HepG2 (cell line): ENCODE results near the gene E2F1. TPM values are rescaled to one million over a fixed set of nuclear protein-coding genes. Genes with fewer than 3 reads are reported as not detected.

ENCODE experiments used
- ATF7-NPFF ChIP-seq: sonication (generic); formaldehyde crosslinking; IDR thresholded peaks from 2 replicates; pipeline ENCODE4 v1.8.1; 2023; ENCODE audit warnings: mild to moderate bottlenecking, low read depth, missing genetic modification reagents, moderate library complexity
- DPF2 ChIP-seq: sonication (generic); formaldehyde crosslinking; IDR thresholded peaks from 2 replicates; pipeline ENCODE4 v1.4.0; 2020; ENCODE audit warnings: mild to moderate bottlenecking, low read depth, missing genetic modification reagents, borderline replicate concordance
- KLF6 ChIP-seq: IDR thresholded peaks from 2 replicates; pipeline ENCODE4 v1.8.0; 2016; ENCODE audit warnings: missing biosample characterization, missing genetic modification reagents
- MAFG ChIP-seq: sonication (generic); formaldehyde crosslinking; IDR thresholded peaks from 2 replicates; pipeline ENCODE4 v1.5.1; 2020; ENCODE audit warnings: mild to moderate bottlenecking, missing genetic modification reagents
- NFAT5 ChIP-seq: sonication (generic); formaldehyde crosslinking; IDR thresholded peaks from 2 replicates; pipeline ENCODE4 v1.4.0; 2020; ENCODE audit warnings: missing genetic modification reagents
- NFYB ChIP-seq: sonication (generic); formaldehyde crosslinking; IDR thresholded peaks from 2 replicates; pipeline ENCODE4 v1.4.0; 2020; ENCODE audit warnings: missing genetic modification reagents
- SAP130 ChIP-seq: IDR thresholded peaks from 2 replicates; pipeline ENCODE4 v1.6.1; 2016; ENCODE audit warnings: low read depth
- ZBTB26 ChIP-seq: IDR thresholded peaks from 2 replicates; pipeline ENCODE4 v1.6.1; 2016; ENCODE audit warnings: missing compliant biosample characterization, missing genetic modification reagents, borderline replicate concordance
- ZBTB37 ChIP-seq: sonication (generic); formaldehyde crosslinking; IDR thresholded peaks from 2 replicates; pipeline ENCODE4 v1.4.0; 2020; ENCODE audit warnings: mild to moderate bottlenecking, missing genetic modification reagents
- ZNF224 ChIP-seq: sonication (generic); formaldehyde crosslinking; IDR thresholded peaks from 2 replicates; pipeline ENCODE4 v1.5.0; 2020; ENCODE audit warnings: mild to moderate bottlenecking, missing genetic modification reagents
- ZNF776 ChIP-seq: sonication (generic); formaldehyde crosslinking; IDR thresholded peaks from 2 replicates; pipeline ENCODE4 v1.4.0; 2020; ENCODE audit warnings: mild to moderate bottlenecking, missing genetic modification reagents
- polyA plus RNA-seq, 8 experiments: library from polyadenylated mRNA; depleted of rRNA in 3 of 8; stranded (reverse) in 7 of 8; unstranded in 1 of 8; fragments of >200 nt; fragmentation: Illumina TruSeq in 4 of 8; extraction: Trizol in 4 of 8; gene quantifications; 2 replicates each; pipeline versions ENCODE4 v1.2.1 to v1.2.3, GENCODE V29; 2011 to 2016; ENCODE audit warnings: low read depth in 4 of 8, missing spikeins in 1 of 8, mixed read lengths in 1 of 8; ENCODE audit not compliant: insufficient read depth in 1 of 8
- total RNA-seq, 5 experiments: library from RNA; depleted of rRNA; stranded (reverse); fragments of >200 nt; fragmentation: Illumina TruSeq; extraction: Trizol; gene quantifications; 2 replicates each; pipeline ENCODE4 v1.2.3, GENCODE V29; 2016; ENCODE audit warnings: low read depth in 1 of 5
- TF ChIP-seq, protein P1 (sequence below): sonication (generic); formaldehyde crosslinking; IDR thresholded peaks from 2 replicates; pipeline ENCODE4; 2020; ENCODE audit warnings: missing genetic modification reagents, mild to moderate bottlenecking, borderline replicate concordance
- TF ChIP-seq, protein P2 (sequence below): sonication (generic); formaldehyde crosslinking; IDR thresholded peaks from 2 replicates; pipeline ENCODE4 v1.5.1; 2020; ENCODE audit warnings: mild to moderate bottlenecking, missing genetic modification reagents, borderline replicate concordance
- TF ChIP-seq, protein P3 (sequence below): sonication (generic); formaldehyde crosslinking; IDR thresholded peaks from 2 replicates; pipeline ENCODE4 v1.8.1; 2023; ENCODE audit warnings: mild to moderate bottlenecking, missing genetic modification reagents, borderline replicate concordance

E2F1 gene
- total and polyA plus RNA-seq, 2 of the 13 experiments (the other 11 are each of a cell fraction or from before 2014, with no cell fraction given): 25.5 to 39.4 TPM

- TF ChIP-seq, protein P1, sequence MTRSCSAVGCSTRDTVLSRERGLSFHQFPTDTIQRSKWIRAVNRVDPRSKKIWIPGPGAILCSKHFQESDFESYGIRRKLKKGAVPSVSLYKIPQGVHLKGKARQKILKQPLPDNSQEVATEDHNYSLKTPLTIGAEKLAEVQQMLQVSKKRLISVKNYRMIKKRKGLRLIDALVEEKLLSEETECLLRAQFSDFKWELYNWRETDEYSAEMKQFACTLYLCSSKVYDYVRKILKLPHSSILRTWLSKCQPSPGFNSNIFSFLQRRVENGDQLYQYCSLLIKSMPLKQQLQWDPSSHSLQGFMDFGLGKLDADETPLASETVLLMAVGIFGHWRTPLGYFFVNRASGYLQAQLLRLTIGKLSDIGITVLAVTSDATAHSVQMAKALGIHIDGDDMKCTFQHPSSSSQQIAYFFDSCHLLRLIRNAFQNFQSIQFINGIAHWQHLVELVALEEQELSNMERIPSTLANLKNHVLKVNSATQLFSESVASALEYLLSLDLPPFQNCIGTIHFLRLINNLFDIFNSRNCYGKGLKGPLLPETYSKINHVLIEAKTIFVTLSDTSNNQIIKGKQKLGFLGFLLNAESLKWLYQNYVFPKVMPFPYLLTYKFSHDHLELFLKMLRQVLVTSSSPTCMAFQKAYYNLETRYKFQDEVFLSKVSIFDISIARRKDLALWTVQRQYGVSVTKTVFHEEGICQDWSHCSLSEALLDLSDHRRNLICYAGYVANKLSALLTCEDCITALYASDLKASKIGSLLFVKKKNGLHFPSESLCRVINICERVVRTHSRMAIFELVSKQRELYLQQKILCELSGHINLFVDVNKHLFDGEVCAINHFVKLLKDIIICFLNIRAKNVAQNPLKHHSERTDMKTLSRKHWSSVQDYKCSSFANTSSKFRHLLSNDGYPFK (CRISPR knock-in tag): no peak
- peak; percentile 40; the same call in 1 of the 2 replicates for TF ChIP-seq SAP130 (CRISPR knock-in tag)
- no peak; the same call in 1 of the 2 replicates for TF ChIP-seq ZBTB26 (CRISPR knock-in tag)
- no peak for TF ChIP-seq NFAT5 (CRISPR knock-in tag)
- no peak for TF ChIP-seq ATF7-NPFF (CRISPR knock-in tag)
- TF ChIP-seq ZBTB37 (CRISPR knock-in tag): no peak; the same call in 1 of the 2 replicates
- TF ChIP-seq, protein P2, sequence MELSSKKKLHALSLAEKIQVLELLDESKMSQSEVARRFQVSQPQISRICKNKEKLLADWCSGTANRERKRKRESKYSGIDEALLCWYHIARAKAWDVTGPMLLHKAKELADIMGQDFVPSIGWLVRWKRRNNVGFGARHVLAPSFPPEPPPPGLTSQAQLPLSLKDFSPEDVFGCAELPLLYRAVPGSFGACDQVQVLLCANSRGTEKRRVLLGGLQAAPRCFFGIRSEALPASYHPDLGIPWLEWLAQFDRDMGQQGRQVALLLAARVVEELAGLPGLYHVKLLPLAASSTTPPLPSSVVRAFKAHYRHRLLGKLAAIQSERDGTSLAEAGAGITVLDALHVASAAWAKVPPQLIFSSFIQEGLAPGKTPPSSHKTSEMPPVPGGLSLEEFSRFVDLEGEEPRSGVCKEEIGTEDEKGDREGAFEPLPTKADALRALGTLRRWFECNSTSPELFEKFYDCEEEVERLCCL (CRISPR knock-in tag): no peak
- TF ChIP-seq KLF6 (CRISPR knock-in tag): peak; percentile 60; the same call in 1 of the 2 replicates
- TF ChIP-seq DPF2 (CRISPR knock-in tag): no peak; the same call in 1 of the 2 replicates
- TF ChIP-seq, protein P3, sequence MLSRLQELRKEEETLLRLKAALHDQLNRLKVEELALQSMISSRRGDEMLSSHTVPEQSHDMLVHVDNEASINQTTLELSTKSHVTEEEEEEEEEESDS: peak; percentile 91
- no peak for TF ChIP-seq ZNF776 (CRISPR knock-in tag)
- TF ChIP-seq MAFG (CRISPR knock-in tag): no peak
- TF ChIP-seq NFYB (CRISPR knock-in tag): no peak
- TF ChIP-seq ZNF224: 0 out of 2 replicates have a peak, but pooled peaks have one; percentile 47
These were observed 38.4 kb upstream of the E2F1 start (continued) for GRCh38 chr20:33724439-33725094.
